Prostate gland (tissue), 2 donors: ENCODE data around the gene FAM222A.

Experiments
- POLR2A ChIP-seq: fragments of 450-650 bp; IDR thresholded peaks from one replicate; pipeline ENCODE4 v1.6.1; 2016; ENCODE audit warnings: antibody characterized with exemption, mild to moderate bottlenecking
- TF ChIP-seq, protein P1 (sequence below), 4 experiments: fragments of 200-600 bp in 2 of 4; fragments of 450-650 bp in 2 of 4; sonication (generic) in 2 of 4; IDR thresholded peaks; 1 replicate in 3 of 4; 2 replicates in 1 of 4; pipeline ENCODE4 v1.5.1; 2016 to 2019; ENCODE audit warnings: antibody characterized with exemption in 4 of 4, mild to moderate bottlenecking in 2 of 4, moderate library complexity in 2 of 4

DNA sequence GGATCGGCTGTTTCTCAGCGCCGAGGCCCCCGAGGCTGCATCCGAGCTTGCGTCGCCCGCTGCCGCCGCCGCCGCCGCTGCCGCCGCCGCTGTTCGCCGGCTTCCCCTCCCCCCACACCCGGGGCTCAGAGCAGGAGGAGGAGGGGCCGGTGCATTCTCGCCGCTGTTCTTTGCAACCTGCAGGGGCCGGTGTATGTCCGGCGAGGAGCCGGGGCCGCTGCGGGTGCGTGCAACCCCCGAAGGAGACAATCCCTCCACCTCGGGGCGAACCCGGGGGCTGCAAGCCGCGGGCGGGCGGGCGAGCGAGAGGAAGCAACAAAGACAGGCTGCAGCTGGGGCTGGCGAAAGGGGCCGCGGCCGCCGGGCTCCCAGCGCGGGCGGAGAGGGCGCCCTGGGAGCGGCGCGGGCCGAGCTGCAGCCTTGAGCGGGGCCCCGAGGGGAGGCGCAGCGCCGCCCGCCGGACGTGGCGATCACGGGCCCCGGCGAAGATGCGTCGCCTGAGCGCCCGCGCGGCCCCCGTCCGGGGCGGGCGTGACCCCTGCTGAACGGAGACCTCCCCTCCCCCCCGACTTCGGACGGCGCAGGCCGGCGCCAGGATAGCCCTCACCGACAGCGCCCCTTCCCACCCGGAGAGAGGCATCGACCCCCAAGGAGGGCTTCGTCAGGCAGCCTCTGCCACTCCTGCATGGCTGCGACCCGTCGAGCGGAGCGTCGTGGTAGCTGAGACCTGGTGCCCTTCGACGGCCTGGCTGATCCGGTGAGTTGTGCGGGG is 702 bp downstream of the FAM222A start:
- TF ChIP-seq, protein P1, sequence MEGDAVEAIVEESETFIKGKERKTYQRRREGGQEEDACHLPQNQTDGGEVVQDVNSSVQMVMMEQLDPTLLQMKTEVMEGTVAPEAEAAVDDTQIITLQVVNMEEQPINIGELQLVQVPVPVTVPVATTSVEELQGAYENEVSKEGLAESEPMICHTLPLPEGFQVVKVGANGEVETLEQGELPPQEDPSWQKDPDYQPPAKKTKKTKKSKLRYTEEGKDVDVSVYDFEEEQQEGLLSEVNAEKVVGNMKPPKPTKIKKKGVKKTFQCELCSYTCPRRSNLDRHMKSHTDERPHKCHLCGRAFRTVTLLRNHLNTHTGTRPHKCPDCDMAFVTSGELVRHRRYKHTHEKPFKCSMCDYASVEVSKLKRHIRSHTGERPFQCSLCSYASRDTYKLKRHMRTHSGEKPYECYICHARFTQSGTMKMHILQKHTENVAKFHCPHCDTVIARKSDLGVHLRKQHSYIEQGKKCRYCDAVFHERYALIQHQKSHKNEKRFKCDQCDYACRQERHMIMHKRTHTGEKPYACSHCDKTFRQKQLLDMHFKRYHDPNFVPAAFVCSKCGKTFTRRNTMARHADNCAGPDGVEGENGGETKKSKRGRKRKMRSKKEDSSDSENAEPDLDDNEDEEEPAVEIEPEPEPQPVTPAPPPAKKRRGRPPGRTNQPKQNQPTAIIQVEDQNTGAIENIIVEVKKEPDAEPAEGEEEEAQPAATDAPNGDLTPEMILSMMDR (IDR thresholded peaks at IDR 0.05) = peak in 3 of 4 experiments; percentile 9 to 36 (median 35)
- TF ChIP-seq POLR2A = no peak
